Cardiac fibroblast (primary cell): ENCODE measurements around the gene PSMA8.

ENCODE experiments used
- DNase-seq, 2 donors: peaks; one replicate each; pipeline versions ENCODE4 v3.0.0 to v3.0.0-alpha.2; 2010; ENCODE audit warnings: low read depth in 2 of 2
- H3K4me3 ChIP-seq, 2 donors: replicated peaks in 1 of 2; 1 replicate in 1 of 2; 2 replicates in 1 of 2; pipeline ENCODE4 v1.5.1; 2011; ENCODE audit warnings: low read depth in 2 of 2, low read length in 2 of 2, mild to moderate bottlenecking in 2 of 2, moderate library complexity in 1 of 2
- CTCF ChIP-seq: IDR thresholded peaks from one replicate; pipeline ENCODE4 v1.5.1; 2011; ENCODE audit warnings: low read depth, mild to moderate bottlenecking, low read length, inconsistent platforms

Gene PSMA8

GRCh38 chr18:26133652-26134051 lies at the start of gene PSMA8:
Gene PSMA8 (plus strand): TSS chr18:26133869. CDS start chr18:26133966, 97 bp downstream.
- TF ChIP-seq CTCF = no peak
- peak within 1 kb of the TSS in 1 of 2 donors; percentile 9 for H3K4me3 ChIP-seq
- peak in 1 of 2 donors; percentile 1 for DNase-seq

GRCh38 chr18:26085056-26085455 lies 48.6 kb upstream of the PSMA8 start:
- no peak overlapping the region for H3K4me3 ChIP-seq
- no peak for TF ChIP-seq CTCF
- peak in 1 of 2 donors; percentile 53 for DNase-seq

GRCh38 chr18:26086959-26087358 lies 46.7 kb upstream of the PSMA8 start:
- TF ChIP-seq CTCF = no peak
- no peak for DNase-seq
- H3K4me3 ChIP-seq = no peak overlapping the region

- peak; percentile 8 to 32 for DNase-seq
- no peak for TF ChIP-seq CTCF
- H3K4me3 ChIP-seq = peak overlapping the region; percentile 3 to 74
These were observed 45.2 kb upstream of the PSMA8 start for GRCh38 chr18:26088487-26088886.

GRCh38 chr18:26089293-26090129 lies 44.2 kb upstream of the PSMA8 start:
- DNase-seq = peak; percentile 40 to 63
- TF ChIP-seq CTCF = no peak
- H3K4me3 ChIP-seq = peak overlapping the region; percentile 74 to 95

- H3K4me3 ChIP-seq = peak within 1 kb of the TSS; percentile 74 to 95
- peak; percentile 96 to 97 for DNase-seq
- TF ChIP-seq CTCF = no peak
These were observed 43.3 kb upstream of the PSMA8 start, which contains the start of gene SS18 for GRCh38 chr18:26090130-26091046. Gene SS18 (minus strand): TSS chr18:26090613. CDS start chr18:26090569, 44 bp downstream.
